Gastrocnemius medialis (tissue), 4 donors: ENCODE results near the gene LCE5A.

ENCODE experiments used
- CTCF ChIP-seq, 5 experiments: fragments of 450-650 bp in 3 of 5; fragments of 200-600 bp in 2 of 5; sonication (generic) in 2 of 5; IDR thresholded peaks in 4 of 5; conservative IDR thresholded peaks in 1 of 5; 1 replicate in 4 of 5; 2 replicates in 1 of 5; pipeline ENCODE4 v1.5.1; 2016 to 2019; ENCODE audit warnings: antibody characterized with exemption in 5 of 5, mild to moderate bottlenecking in 3 of 5, moderate library complexity in 3 of 5
- POLR2A ChIP-seq, 2 donors: fragments of 450-650 bp; IDR thresholded peaks; one replicate each; pipeline ENCODE4 v1.6.1; 2017; ENCODE audit warnings: antibody characterized with exemption in 2 of 2, mild to moderate bottlenecking in 2 of 2, moderate library complexity in 2 of 2

DNA sequence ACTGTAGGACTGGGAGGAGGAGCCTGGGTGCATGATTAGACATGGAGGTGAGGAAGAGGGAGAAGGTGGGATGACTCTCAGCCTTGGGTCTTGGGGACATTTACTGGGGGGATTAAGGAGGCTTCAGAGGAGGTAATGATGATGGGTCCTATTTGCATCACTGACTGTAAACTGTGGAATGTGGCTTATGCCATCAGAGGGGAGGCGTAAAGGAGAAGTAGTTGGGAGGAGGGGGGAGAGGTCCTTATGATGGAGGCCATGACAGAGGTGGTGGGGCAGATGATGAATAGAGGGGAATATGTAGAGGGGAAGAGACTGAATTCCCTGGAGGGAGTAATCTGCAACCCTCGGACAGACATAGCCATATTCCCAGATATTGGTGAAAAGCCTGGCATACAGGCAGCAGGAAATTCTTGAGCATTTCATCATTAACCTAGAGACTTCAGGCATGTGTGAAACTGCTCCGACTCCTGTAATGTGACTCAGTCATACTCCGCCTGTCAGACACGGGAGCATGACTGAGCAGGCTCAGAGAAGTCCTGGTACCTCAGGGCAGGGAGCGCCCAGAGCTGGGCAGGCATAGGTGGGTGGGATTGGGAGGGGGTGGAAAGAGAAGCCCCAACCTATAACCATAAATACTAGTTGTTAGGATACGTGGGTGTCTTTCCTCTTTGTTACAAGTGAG is 8.0 kb upstream of the LCE5A start:
- no peak for TF ChIP-seq CTCF (IDR thresholded peaks at IDR 0.05 in 4 of 5, conservative IDR thresholded peaks at IDR 0.05 in 1 of 5)
- no peak for TF ChIP-seq POLR2A (IDR thresholded peaks at IDR 0.05)
